SK-N-MC (cell line): ENCODE results near the gene H2AZ2.

ENCODE experiments used
- EZH2 ChIP-seq: fragments of 200-600 bp; sonication (generic); IDR thresholded peaks from one replicate; pipeline ENCODE4 v1.6.1; 2017; ENCODE audit warnings: antibody characterized with exemption
- POLR2AphosphoS5 ChIP-seq: IDR thresholded peaks from 2 replicates; pipeline ENCODE4 v1.6.1; 2012; ENCODE audit warnings: mild to moderate bottlenecking, low read depth, low read length, borderline replicate concordance

- TF ChIP-seq EZH2: no peak
- TF ChIP-seq POLR2AphosphoS5: no peak; the same call in 1 of the 2 replicates
Measured at GRCh38 chr7:44884621-44885393, 36.9 kb upstream of the H2AZ2 start.
